Heart right ventricle (tissue), 16 donors: ENCODE measurements around the gene CFAP61. TPM values are rescaled to one million over a fixed set of nuclear protein-coding genes. Genes with fewer than 3 reads are reported as not detected.

Experiments
- ATAC-seq, 8 donors: fragments of 200-7000 bp; cut with Tn5 transposase; one replicate each; pipeline ENCODE4 v1.9.1; 2020; ENCODE audit warnings: mild to moderate bottlenecking in 8 of 8, moderate library complexity in 8 of 8, moderate number of reproducible peaks in 1 of 8
- DNase-seq, 2 donors: peaks; one replicate each; pipeline ENCODE4 v3.0.0-alpha.2; 2020
- H3K27ac ChIP-seq, 10 donors: fragments of 200-600 bp; sonication (generic) in 2 of 10; one replicate each; pipeline versions ENCODE4 v1.5.0 to v1.8.0; 2020 to 2022; ENCODE audit warnings: mild to moderate bottlenecking in 3 of 10
- H3K27me3 ChIP-seq, 7 donors: fragments of 200-600 bp; one replicate each; pipeline ENCODE4 v1.8.0; 2021 to 2022; ENCODE audit warnings: mild to moderate bottlenecking in 2 of 7
- H3K36me3 ChIP-seq, 9 donors: fragments of 200-600 bp; sonication (generic) in 1 of 9; one replicate each; pipeline versions ENCODE4 v1.5.0 to v1.8.0; 2020 to 2022; ENCODE audit warnings: mild to moderate bottlenecking in 2 of 9
- H3K4me1 ChIP-seq, 9 donors: fragments of 200-600 bp; sonication (generic) in 1 of 9; one replicate each; pipeline versions ENCODE4 v1.5.0 to v1.8.0; 2020 to 2022; ENCODE audit warnings: mild to moderate bottlenecking in 4 of 9
- H3K4me3 ChIP-seq, 10 donors: fragments of 200-600 bp; sonication (generic) in 2 of 10; one replicate each; pipeline versions ENCODE4 v1.5.0 to v1.8.0; 2020 to 2022; ENCODE audit warnings: mild to moderate bottlenecking in 7 of 10, moderate library complexity in 2 of 10
- H3K9me3 ChIP-seq, 11 donors: fragments of 200-600 bp in 10 of 11; sonication (generic) in 2 of 11; one replicate each; pipeline versions ENCODE4 v1.5.0 to v1.8.0; 2013 to 2022; ENCODE audit warnings: mild to moderate bottlenecking in 2 of 11, control low read depth in 1 of 11, moderate library complexity in 1 of 11
- CTCF ChIP-seq, 9 donors: fragments of 200-600 bp; sonication (generic) in 2 of 9; IDR thresholded peaks; one replicate each; pipeline versions ENCODE4 v1.5.0 to v1.8.0; 2021 to 2022; ENCODE audit warnings: antibody characterized with exemption in 9 of 9, mild to moderate bottlenecking in 5 of 9, moderate library complexity in 1 of 9
- WGBS, 2 donors: extraction: QIAGEN DNeasy Blood & Tissue Kit; methylation state at CpG; one replicate each; pipeline ENCODE4 v1.1.7; 2013; ENCODE audit warnings: inconsistent platforms in 1 of 2; 5-methylcytosine and 5-hydroxymethylcytosine counted together
- intact Hi-C, 10 donors: fragments of 100-400 bp; cut with DNase I; formaldehyde crosslinking; loops; one replicate each; pipeline versions ENCODE4 v1.11.1 to v1.14.2; 2022
- polyA plus RNA-seq, 2 donors: library from polyadenylated mRNA; stranded (reverse); fragments of 200-250 nt; gene quantifications; one replicate each; pipeline ENCODE4 v1.2.3, GENCODE V29; 2013
- total RNA-seq, 10 donors: library from RNA; stranded (reverse); fragmentation: NEBNext Ultra II Directional in 3 of 10; extraction: Animal tissue kit (Norgen Biotek cat#: 25700) in 3 of 10; gene quantifications; one replicate each; pipeline versions ENCODE4 v1.2.1 to v1.2.4, GENCODE V29; 2021 to 2023
- donor health status: Arrhythmogenic right ventricular cardiomyopathy.
- donor health status: ischemic (EF 13 %, LVEDD 7.1; RV severe dilation, severe dysfunction).
- donor health status: healthy with polysubstance abuse.
- donor health status: DM: no; HTN: yes; CAD: no.
- donor health status: DM: no; HTN: no; CAD: no.
- donor health status: ischemic (EF 25% LVEDD 6.9; RV normal size, moderate dysfunction).
- donor health status: ischemic (EF 25% LVEDD 5.7; RV mildly dilated, moderate dysfunction).
- donor health status: healthy.
- donor health status: DM: yes; HTN: yes; CAD: no.
- donor health status: Ischemic cardiomyopathy.
- donor health status: ischemic (EF 35%, LVEDD 5.7; RV mildly dilated, moderate dysfunction).
- donor health status: nonischemic (EF 11% LVEDD 7.7; RV severe dilation, severe dysfunction).
- donor health status: DM: yes; HTN: yes; CAD: no.
- donor health status: PGD.
- donor health status: ischemic (EF 29% LVEDD 5.4; RV normal size, mild dysfunction).
- donor health status: nonischemic (EF 23%, LVEDD 6.1; RV moderate dilation, normal function).

The CFAP61 gene
- total and polyA plus RNA-seq, 12 donors: 8.2 to 140 (median 60.6) TPM

GRCh38 chr20:20409331-20409730, 357.0 kb downstream of the CFAP61 start:
- intact Hi-C loops: no loop called here
- no peak for DNase-seq
- peaks cover 0 to 33% (median 18%) of the 10 kb centered on the region in 9 donors for H3K4me1 ChIP-seq

More at GRCh38 chr20:20409331-20409730, 357.0 kb downstream of the CFAP61 start:
- H3K9me3 ChIP-seq: no peaks in the 10 kb centered on the region
- no peak for ATAC-seq
- no peak overlapping the region for H3K27ac ChIP-seq
- 98% methylated on average over 4 of the region's 4 CpGs for WGBS, 2 donors
- no peaks in the 10 kb centered on the region for H3K27me3 ChIP-seq
- H3K4me3 ChIP-seq: no peak overlapping the region
- peaks cover 0 to 59% (median 0%) of the 10 kb centered on the region in 9 donors for H3K36me3 ChIP-seq
- TF ChIP-seq CTCF (IDR thresholded peaks at IDR 0.05): no peak

Other genes with a start within 250 kb of the CFAP61 start
- 10 to 100 TPM; 53.7 to 68.0 (median 62.5) TPM for gene NAA20, start 35.2 kb upstream of the CFAP61 start, total RNA-seq
- gene NAA20, start 35.2 kb upstream of the CFAP61 start, polyA plus RNA-seq: 10 to 100 TPM; 96.4 to 98.1 TPM
- 10 to 100 TPM; 13.5 to 20.2 (median 18.1) TPM for gene CRNKL1, start 66 bp upstream of the CFAP61 start, total RNA-seq
- 10 to 100 TPM in 1 of 2 donors, 1 to 10 TPM in 1; 9.8 to 17.5 TPM for gene CRNKL1, start 66 bp upstream of the CFAP61 start, polyA plus RNA-seq